Measurements from ENCODE around the gene MRPL22.
A peak's percentile ranks its signal among the peaks of the same experiment; 100 is the strongest.
"Not testable (repeated sequence)": the region's sequence is repeated elsewhere in the genome, so short reads cannot be mapped to it uniquely, and the experiment has no call there.

Gene MRPL22

GRCh38 chr5:154937186-154937717, 3.6 kb upstream of the MRPL22 start:
- Histone ChIP-seq H2BK5ac (ENCODE audit: low read depth, low read length, poor library complexity) (no peak overlapping the region), H3K79me1 (ENCODE audit: low read length) (peaks cover 2% of the 10 kb centered on the region), H3K79me2 (ENCODE audit: control insufficient read depth, insufficient read depth, low read length, poor library complexity) (peaks cover 3% of the 10 kb centered on the region), H3K4me1 (ENCODE audit: control insufficient read depth in 1 of 2, insufficient read depth in 2 of 2, low read length in 2 of 2) (peaks cover 0 to 7% of the 10 kb centered on the region in 2 experiments), H3K14ac (ENCODE audit: low read length) (no peak overlapping the region), H3K4me2 (ENCODE audit: low read length) (peak overlapping the region; percentile 87), H3K4ac (ENCODE audit: low read depth, low read length) (peak overlapping the region; percentile 17), H2AFZ (ENCODE audit: insufficient read depth, low read length, poor library complexity) (no peak overlapping the region), H4K91ac (ENCODE audit: low read depth, low read length) (no peak overlapping the region), H3K4me3 (ENCODE audit: low read depth, low read length) (peak overlapping the region; percentile 92), H3K36me3 (ENCODE audit: control insufficient read depth in 1 of 2, insufficient read depth in 2 of 2, low read length in 2 of 2) (peaks cover 0 to 4% of the 10 kb centered on the region in 2 experiments), H3K27me3 (ENCODE audit: insufficient read depth, low read length) (no peaks in the 10 kb centered on the region), H4K12ac (ENCODE audit: low read depth, low read length) (peak overlapping the region; percentile 39), H3K23ac (ENCODE audit: low read length) (no peak overlapping the region), H3K18ac (ENCODE audit: low read length) (peak overlapping the region; percentile 13), H3K27ac (ENCODE audit: low read depth, low read length) (no peak overlapping the region), H3K9ac (ENCODE audit: low read length) (peak overlapping the region; percentile 87), H4K8ac (ENCODE audit: low read depth, low read length) (no peak overlapping the region), H3K9me3 (ENCODE audit: insufficient read depth, low read depth, low read length) (no peaks in the 10 kb centered on the region), H2BK12ac (ENCODE audit: low read length) (no peak overlapping the region), H2AK5ac (ENCODE audit: low read length) (no peak overlapping the region), H2BK120ac (ENCODE audit: insufficient read depth, low read length, poor library complexity) (no peak overlapping the region)
- no peak for DNase-seq
- no CpG with 5 or more reads among the region's 11 CpGs for WGBS (ENCODE audit: extremely low coverage, insufficient coverage, insufficient read length)

- H4K8ac ChIP-seq (ENCODE audit: low read depth, low read length): peak within 1 kb of the TSS; percentile 88
- H3K4me2 ChIP-seq (ENCODE audit: low read length): peak within 1 kb of the TSS; percentile 87
- H3K79me2 ChIP-seq (ENCODE audit: control insufficient read depth, insufficient read depth, low read length, poor library complexity): peaks cover 3% of the 10 kb centered on the region
- H4K12ac ChIP-seq (ENCODE audit: low read depth, low read length): peak within 1 kb of the TSS; percentile 39
- H3K9ac ChIP-seq (ENCODE audit: low read length): peak within 1 kb of the TSS; percentile 87
- no peak within 1 kb of the TSS for H2AK5ac ChIP-seq (ENCODE audit: low read length)
- H3K4ac ChIP-seq (ENCODE audit: low read depth, low read length): peak within 1 kb of the TSS; percentile 17
- H3K4me3 ChIP-seq (ENCODE audit: low read depth, low read length): peak within 1 kb of the TSS; percentile 92
- H3K36me3 ChIP-seq (ENCODE audit: control insufficient read depth in 1 of 2, insufficient read depth in 2 of 2, low read length in 2 of 2): peaks cover 0 to 4% of the 10 kb centered on the region in 2 experiments
- no CpG with 5 or more reads among the region's 61 CpGs for WGBS (ENCODE audit: extremely low coverage, insufficient coverage, insufficient read length)
- peaks cover 0 to 7% of the 10 kb centered on the region in 2 experiments for H3K4me1 ChIP-seq (ENCODE audit: control insufficient read depth in 1 of 2, insufficient read depth in 2 of 2, low read length in 2 of 2)
- peak within 1 kb of the TSS; percentile 28 for H3K14ac ChIP-seq (ENCODE audit: low read length)
- no peak within 1 kb of the TSS for H3K27ac ChIP-seq (ENCODE audit: low read depth, low read length)
- DNase-seq: peak; percentile 93 to 95
- no peaks in the 10 kb centered on the region for H3K9me3 ChIP-seq (ENCODE audit: insufficient read depth, low read depth, low read length)
- no peak within 1 kb of the TSS for H2BK12ac ChIP-seq (ENCODE audit: low read length)
- no peak within 1 kb of the TSS for H3K23ac ChIP-seq (ENCODE audit: low read length)
- H3K18ac ChIP-seq (ENCODE audit: low read length): peak within 1 kb of the TSS; percentile 13
- H2BK120ac ChIP-seq (ENCODE audit: insufficient read depth, low read length, poor library complexity): no peak within 1 kb of the TSS
- no peaks in the 10 kb centered on the region for H3K27me3 ChIP-seq (ENCODE audit: insufficient read depth, low read length)
- peak within 1 kb of the TSS; percentile 86 for H2AFZ ChIP-seq (ENCODE audit: insufficient read depth, low read length, poor library complexity)
- H2BK5ac ChIP-seq (ENCODE audit: low read depth, low read length, poor library complexity): no peak within 1 kb of the TSS
- peaks cover 2% of the 10 kb centered on the region for H3K79me1 ChIP-seq (ENCODE audit: low read length)
- H4K91ac ChIP-seq (ENCODE audit: low read depth, low read length): peak within 1 kb of the TSS; percentile 41
These were observed 3.0 kb upstream of the MRPL22 start, which contains the start of gene GEMIN5 for GRCh38 chr5:154937718-154938466. TSS of gene GEMIN5 (minus strand) at chr5:154938211. CDS start at chr5:154938133, 78 bp downstream.

GRCh38 chr5:154939387-154939786, 1.5 kb upstream of the MRPL22 start:
- not testable (repeated sequence) for H3K27me3 ChIP-seq (ENCODE audit: insufficient read depth, low read length); H3K9me3 ChIP-seq (ENCODE audit: insufficient read depth, low read depth, low read length); H3K79me1 ChIP-seq (ENCODE audit: low read length); H3K4me1 ChIP-seq (ENCODE audit: control insufficient read depth in 1 of 2, insufficient read depth in 2 of 2, low read length in 2 of 2); H3K79me2 ChIP-seq (ENCODE audit: control insufficient read depth, insufficient read depth, low read length, poor library complexity); H3K27ac ChIP-seq (ENCODE audit: low read depth, low read length); H4K91ac ChIP-seq (ENCODE audit: low read depth, low read length); H3K14ac ChIP-seq (ENCODE audit: low read length); H3K4me3 ChIP-seq (ENCODE audit: low read depth, low read length); H3K4ac ChIP-seq (ENCODE audit: low read depth, low read length); H3K4me2 ChIP-seq (ENCODE audit: low read length); H2AK5ac ChIP-seq (ENCODE audit: low read length); H3K36me3 ChIP-seq (ENCODE audit: control insufficient read depth in 1 of 2, insufficient read depth in 2 of 2, low read length in 2 of 2); H2BK120ac ChIP-seq (ENCODE audit: insufficient read depth, low read length, poor library complexity); H2AFZ ChIP-seq (ENCODE audit: insufficient read depth, low read length, poor library complexity); H3K18ac ChIP-seq (ENCODE audit: low read length); H4K12ac ChIP-seq (ENCODE audit: low read depth, low read length); H3K9ac ChIP-seq (ENCODE audit: low read length); H2BK5ac ChIP-seq (ENCODE audit: low read depth, low read length, poor library complexity); H3K23ac ChIP-seq (ENCODE audit: low read length); DNase-seq; H4K8ac ChIP-seq (ENCODE audit: low read depth, low read length); H2BK12ac ChIP-seq (ENCODE audit: low read length)
- no CpG with 5 or more reads among the region's 5 CpGs for WGBS (ENCODE audit: extremely low coverage, insufficient coverage, insufficient read length)

- no peak overlapping the region for H4K12ac ChIP-seq (ENCODE audit: low read depth, low read length)
- peak overlapping the region; percentile 17 for H4K91ac ChIP-seq (ENCODE audit: low read depth, low read length)
- H3K79me1 ChIP-seq (ENCODE audit: low read length): peaks cover 2% of the 10 kb centered on the region
- peak overlapping the region; percentile 82 for H4K8ac ChIP-seq (ENCODE audit: low read depth, low read length)
- H3K27me3 ChIP-seq (ENCODE audit: insufficient read depth, low read length): no peaks in the 10 kb centered on the region
- peak overlapping the region; percentile 50 for H2AFZ ChIP-seq (ENCODE audit: insufficient read depth, low read length, poor library complexity)
- H3K14ac ChIP-seq (ENCODE audit: low read length): no peak overlapping the region
- no peak overlapping the region for H3K18ac ChIP-seq (ENCODE audit: low read length)
- H3K9ac ChIP-seq (ENCODE audit: low read length): no peak overlapping the region
- no peak overlapping the region for H3K27ac ChIP-seq (ENCODE audit: low read depth, low read length)
- peak overlapping the region; percentile 35 for H3K4ac ChIP-seq (ENCODE audit: low read depth, low read length)
- no CpG with 5 or more reads among the region's 9 CpGs for WGBS (ENCODE audit: extremely low coverage, insufficient coverage, insufficient read length)
- H3K79me2 ChIP-seq (ENCODE audit: control insufficient read depth, insufficient read depth, low read length, poor library complexity): peaks cover 5% of the 10 kb centered on the region
- peaks cover 0 to 7% of the 10 kb centered on the region in 2 experiments for H3K4me1 ChIP-seq (ENCODE audit: control insufficient read depth in 1 of 2, insufficient read depth in 2 of 2, low read length in 2 of 2)
- H3K23ac ChIP-seq (ENCODE audit: low read length): no peak overlapping the region
- no peak overlapping the region for H2BK5ac ChIP-seq (ENCODE audit: low read depth, low read length, poor library complexity)
- H3K36me3 ChIP-seq (ENCODE audit: control insufficient read depth in 1 of 2, insufficient read depth in 2 of 2, low read length in 2 of 2): peaks cover 3 to 4% of the 10 kb centered on the region in 2 experiments
- no peak for DNase-seq
- H2AK5ac ChIP-seq (ENCODE audit: low read length): no peak overlapping the region
- no peak overlapping the region for H2BK12ac ChIP-seq (ENCODE audit: low read length)
- no peak overlapping the region for H2BK120ac ChIP-seq (ENCODE audit: insufficient read depth, low read length, poor library complexity)
- no peak overlapping the region for H3K4me3 ChIP-seq (ENCODE audit: low read depth, low read length)
- H3K9me3 ChIP-seq (ENCODE audit: insufficient read depth, low read depth, low read length): no peaks in the 10 kb centered on the region
- peak overlapping the region; percentile 85 for H3K4me2 ChIP-seq (ENCODE audit: low read length)
These were observed 500 bp upstream of the MRPL22 start for GRCh38 chr5:154940375-154940771.

Measured in trophoblast cell (in vitro differentiated cells and primary cell).